K562 (cell line): ENCODE results near the gene HNRNPLL. TPM values are rescaled to one million over a fixed set of nuclear protein-coding genes. Genes with fewer than 3 reads are reported as not detected.
A peak's percentile ranks its signal among the peaks of the same experiment; 100 is the strongest.

ENCODE experiments used
- CTBP1 ChIP-seq: fragments of 450-650 bp; IDR thresholded peaks from 2 replicates; pipeline ENCODE4 v1.6.1; 2016; ENCODE audit warnings: borderline replicate concordance
- DIDO1 ChIP-seq: fragments of 450-650 bp; IDR thresholded peaks from 2 replicates; pipeline ENCODE4 v1.6.1; 2016; ENCODE audit warnings: low read depth, missing biosample characterization, missing genetic modification characterization
- GABPB1 ChIP-seq: sonication (generic); formaldehyde crosslinking; IDR thresholded peaks from 2 replicates; pipeline ENCODE4 v1.8.0; 2022; ENCODE audit warnings: mild to moderate bottlenecking, missing genetic modification reagents
- KDM1A ChIP-seq, 2 experiments: fragments of 450-650 bp; IDR thresholded peaks; 2 replicates each; pipeline ENCODE4 v1.6.1; 2016; ENCODE audit warnings: mild to moderate bottlenecking in 2 of 2
- MYNN ChIP-seq, 2 experiments: sonication (generic); formaldehyde crosslinking in 1 of 2; IDR thresholded peaks; 2 replicates each; pipeline versions ENCODE4 v1.5.0 to v1.6.1; 2016 to 2020; ENCODE audit warnings: antibody characterized with exemption in 1 of 2, missing genetic modification reagents in 1 of 2
- NFIX ChIP-seq: fragments of 250-450 bp; sonication (Bioruptor Pico); IDR thresholded peaks from 2 replicates; pipeline ENCODE4 v1.4.0; 2020; ENCODE audit warnings: low read depth, mild to moderate bottlenecking, moderate library complexity
- NUFIP1 ChIP-seq: fragments of 450-650 bp; IDR thresholded peaks from 2 replicates; pipeline ENCODE4 v1.6.1; 2018; ENCODE audit not compliant: partially characterized antibody
- RAD21 ChIP-seq, 2 experiments: fragments of 250-450 bp in 1 of 2; fragments of 450-650 bp in 1 of 2; sonication (Bioruptor Pico) in 1 of 2; formaldehyde crosslinking in 1 of 2; IDR thresholded peaks in 1 of 2; conservative IDR thresholded peaks in 1 of 2; 2 replicates each; pipeline versions ENCODE4 v1.4.0 to v1.8.0; 2020 to 2022; ENCODE audit warnings: mild to moderate bottlenecking in 2 of 2, moderate library complexity in 1 of 2
- STAG1 ChIP-seq: sonication (generic); formaldehyde crosslinking; IDR thresholded peaks from 2 replicates; pipeline ENCODE4 v1.5.0; 2020; ENCODE audit warnings: missing genetic modification reagents, borderline replicate concordance
- ZNF707 ChIP-seq: fragments of 250-450 bp; sonication (Bioruptor Pico); conservative IDR thresholded peaks from 2 replicates; pipeline ENCODE4 v1.8.0; 2022; ENCODE audit warnings: inconsistent platforms, mild to moderate bottlenecking, moderate library complexity
- polyA plus RNA-seq, 8 experiments: library from polyadenylated mRNA; depleted of rRNA in 4 of 8; stranded (reverse) in 5 of 8; unstranded in 3 of 8; fragments of >200 nt; fragmentation: Nextera tagmentation in 2 of 8; fragmentation: Illumina TruSeq in 1 of 8; extraction: Ambion mirVana in 2 of 8; extraction: Trizol in 1 of 8; gene quantifications; 2 replicates each; pipeline versions ENCODE4 v1.2.1 to v1.2.3, GENCODE V29; 2011 to 2014; ENCODE audit warnings: inconsistent platforms in 1 of 8, missing spikeins in 1 of 8
- total RNA-seq, 7 experiments: library from RNA; depleted of rRNA in 6 of 7; stranded (reverse); fragments of >200 nt in 6 of 7; fragmentation: Illumina TruSeq in 2 of 7; extraction: Trizol in 2 of 7; gene quantifications; 2 replicates each; pipeline versions ENCODE4 v1.2.1 to v1.2.3, GENCODE V29; 2011 to 2021; ENCODE audit warnings: low replicate concordance in 1 of 7
- TF ChIP-seq, protein P1 (sequence below): fragments of 450-650 bp; IDR thresholded peaks from 2 replicates; pipeline ENCODE4 v1.6.1; 2016; ENCODE audit warnings: antibody characterized with exemption
- TF ChIP-seq, protein P2 (sequence below): fragments of 450-650 bp; formaldehyde crosslinking; IDR thresholded peaks from 2 replicates; pipeline ENCODE4 v1.4.0; 2022; ENCODE audit warnings: missing genetic modification characterization
- TF ChIP-seq, protein P3 (sequence below): sonication (generic); formaldehyde crosslinking; IDR thresholded peaks from 2 replicates; pipeline ENCODE4 v1.8.0; 2022; ENCODE audit warnings: mild to moderate bottlenecking, low read depth, missing genetic modification reagents
- TF ChIP-seq, protein P4 (sequence below): fragments of 250-450 bp; sonication (Bioruptor Pico); IDR thresholded peaks from 2 replicates; pipeline ENCODE4 v1.4.0; 2020
- TF ChIP-seq, protein P5 (sequence below): IDR thresholded peaks from 2 replicates; pipeline ENCODE4 v1.6.1; 2011; ENCODE audit warnings: borderline replicate concordance, low read depth, mild to moderate bottlenecking, moderate library complexity, low read length; ENCODE audit not compliant: insufficient read depth, poor library complexity, severe bottlenecking
- TF ChIP-seq, protein P6 (sequence below): sonication (generic); formaldehyde crosslinking; IDR thresholded peaks from 2 replicates; pipeline ENCODE4 v1.8.1; 2022; ENCODE audit warnings: missing genetic modification reagents
- TF ChIP-seq, protein P7 (sequence below), 2 experiments: fragments of 450-650 bp in 1 of 2; sonication (generic) in 1 of 2; formaldehyde crosslinking; conservative IDR thresholded peaks; 2 replicates each; pipeline versions ENCODE4 v1.4.0 to v1.8.1; 2020 to 2022; ENCODE audit warnings: mild to moderate bottlenecking in 1 of 2, missing genetic modification reagents in 1 of 2

The HNRNPLL gene
- total and polyA plus RNA-seq, 9 of the 15 experiments (the other 6 are each of a cell fraction or from before 2014, with no cell fraction given) = 19.8 to 135 (median 57.8) TPM

DNA sequence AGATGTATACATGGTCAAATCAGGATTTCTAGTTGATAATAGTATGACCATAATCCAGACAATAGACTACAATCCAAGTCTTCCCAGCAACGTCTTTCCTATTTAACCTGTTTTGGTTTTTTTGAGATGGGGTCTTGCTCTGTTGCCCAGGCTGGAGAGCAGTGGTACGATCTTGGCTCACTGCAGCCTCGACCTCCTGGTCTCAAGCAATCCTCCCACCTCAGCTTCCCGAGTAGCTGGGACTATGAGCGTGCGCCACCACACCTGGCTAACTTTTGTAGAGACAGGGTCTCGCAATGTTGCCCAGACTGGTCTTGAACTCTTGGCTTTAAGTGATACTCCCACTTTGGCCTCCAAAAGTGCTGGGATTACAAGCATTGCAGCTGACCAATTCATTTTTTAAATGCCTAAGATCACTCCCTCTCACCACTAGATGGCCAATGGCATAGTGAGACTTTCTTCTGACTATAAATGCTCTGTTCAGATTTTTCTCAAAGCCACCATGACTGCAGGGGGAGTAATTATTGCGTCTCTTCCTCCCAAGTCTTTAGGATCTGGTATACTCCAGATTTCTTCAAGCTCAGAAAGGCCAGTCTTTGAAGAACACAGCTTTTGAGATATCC lies 47.6 kb downstream of the HNRNPLL start (continued):
- TF ChIP-seq, protein P1, sequence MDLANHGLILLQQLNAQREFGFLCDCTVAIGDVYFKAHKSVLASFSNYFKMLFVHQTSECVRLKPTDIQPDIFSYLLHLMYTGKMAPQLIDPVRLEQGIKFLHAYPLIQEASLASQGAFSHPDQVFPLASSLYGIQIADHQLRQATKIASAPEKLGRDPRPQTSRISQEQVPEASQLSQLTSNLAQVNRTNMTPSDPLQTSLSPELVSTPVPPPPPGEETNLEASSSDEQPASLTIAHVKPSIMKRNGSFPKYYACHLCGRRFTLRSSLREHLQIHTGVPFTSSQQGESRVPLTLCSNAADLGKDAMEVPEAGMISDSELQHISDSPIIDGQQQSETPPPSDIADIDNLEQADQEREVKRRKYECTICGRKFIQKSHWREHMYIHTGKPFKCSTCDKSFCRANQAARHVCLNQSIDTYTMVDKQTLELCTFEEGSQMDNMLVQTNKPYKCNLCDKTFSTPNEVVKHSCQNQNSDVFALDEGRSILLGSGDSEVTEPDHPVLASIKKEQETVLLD = no peak
- no peak for TF ChIP-seq ZNF707 (CRISPR knock-in tag)
- TF ChIP-seq, protein P2, sequence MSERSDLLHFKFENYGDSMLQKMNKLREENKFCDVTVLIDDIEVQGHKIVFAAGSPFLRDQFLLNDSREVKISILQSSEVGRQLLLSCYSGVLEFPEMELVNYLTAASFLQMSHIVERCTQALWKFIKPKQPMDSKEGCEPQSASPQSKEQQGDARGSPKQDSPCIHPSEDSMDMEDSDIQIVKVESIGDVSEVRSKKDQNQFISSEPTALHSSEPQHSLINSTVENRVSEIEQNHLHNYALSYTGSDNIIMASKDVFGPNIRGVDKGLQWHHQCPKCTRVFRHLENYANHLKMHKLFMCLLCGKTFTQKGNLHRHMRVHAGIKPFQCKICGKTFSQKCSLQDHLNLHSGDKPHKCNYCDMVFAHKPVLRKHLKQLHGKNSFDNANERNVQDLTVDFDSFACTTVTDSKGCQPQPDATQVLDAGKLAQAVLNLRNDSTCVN = no peak
- TF ChIP-seq CTBP1 = no peak
- TF ChIP-seq NFIX = no peak
- TF ChIP-seq KDM1A (IDR thresholded peaks at IDR 0.05) = peak; percentile 21 to 65; a peak in 1 of 4 replicates
- TF ChIP-seq MYNN (IDR thresholded peaks at IDR 0.05) = peak; percentile 51; the same call in 1 of the 2 replicates
- no peak for TF ChIP-seq MYNN (CRISPR knock-in tag; IDR thresholded peaks at IDR 0.05)
- TF ChIP-seq STAG1 (CRISPR knock-in tag) = no peak
- TF ChIP-seq, protein P3, sequence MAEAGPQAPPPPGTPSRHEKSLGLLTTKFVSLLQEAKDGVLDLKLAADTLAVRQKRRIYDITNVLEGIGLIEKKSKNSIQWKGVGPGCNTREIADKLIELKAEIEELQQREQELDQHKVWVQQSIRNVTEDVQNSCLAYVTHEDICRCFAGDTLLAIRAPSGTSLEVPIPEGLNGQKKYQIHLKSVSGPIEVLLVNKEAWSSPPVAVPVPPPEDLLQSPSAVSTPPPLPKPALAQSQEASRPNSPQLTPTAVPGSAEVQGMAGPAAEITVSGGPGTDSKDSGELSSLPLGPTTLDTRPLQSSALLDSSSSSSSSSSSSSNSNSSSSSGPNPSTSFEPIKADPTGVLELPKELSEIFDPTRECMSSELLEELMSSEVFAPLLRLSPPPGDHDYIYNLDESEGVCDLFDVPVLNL (CRISPR knock-in tag) = no peak
- no peak for TF ChIP-seq DIDO1 (tag)
- TF ChIP-seq GABPB1 (CRISPR knock-in tag) = no peak
- TF ChIP-seq NUFIP1 = no peak
- TF ChIP-seq, protein P4, sequence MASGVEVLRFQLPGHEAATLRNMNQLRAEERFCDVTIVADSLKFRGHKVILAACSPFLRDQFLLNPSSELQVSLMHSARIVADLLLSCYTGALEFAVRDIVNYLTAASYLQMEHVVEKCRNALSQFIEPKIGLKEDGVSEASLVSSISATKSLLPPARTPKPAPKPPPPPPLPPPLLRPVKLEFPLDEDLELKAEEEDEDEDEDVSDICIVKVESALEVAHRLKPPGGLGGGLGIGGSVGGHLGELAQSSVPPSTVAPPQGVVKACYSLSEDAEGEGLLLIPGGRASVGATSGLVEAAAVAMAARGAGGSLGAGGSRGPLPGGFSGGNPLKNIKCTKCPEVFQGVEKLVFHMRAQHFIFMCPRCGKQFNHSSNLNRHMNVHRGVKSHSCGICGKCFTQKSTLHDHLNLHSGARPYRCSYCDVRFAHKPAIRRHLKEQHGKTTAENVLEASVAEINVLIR (CRISPR knock-in tag) = no peak
- TF ChIP-seq, protein P5, sequence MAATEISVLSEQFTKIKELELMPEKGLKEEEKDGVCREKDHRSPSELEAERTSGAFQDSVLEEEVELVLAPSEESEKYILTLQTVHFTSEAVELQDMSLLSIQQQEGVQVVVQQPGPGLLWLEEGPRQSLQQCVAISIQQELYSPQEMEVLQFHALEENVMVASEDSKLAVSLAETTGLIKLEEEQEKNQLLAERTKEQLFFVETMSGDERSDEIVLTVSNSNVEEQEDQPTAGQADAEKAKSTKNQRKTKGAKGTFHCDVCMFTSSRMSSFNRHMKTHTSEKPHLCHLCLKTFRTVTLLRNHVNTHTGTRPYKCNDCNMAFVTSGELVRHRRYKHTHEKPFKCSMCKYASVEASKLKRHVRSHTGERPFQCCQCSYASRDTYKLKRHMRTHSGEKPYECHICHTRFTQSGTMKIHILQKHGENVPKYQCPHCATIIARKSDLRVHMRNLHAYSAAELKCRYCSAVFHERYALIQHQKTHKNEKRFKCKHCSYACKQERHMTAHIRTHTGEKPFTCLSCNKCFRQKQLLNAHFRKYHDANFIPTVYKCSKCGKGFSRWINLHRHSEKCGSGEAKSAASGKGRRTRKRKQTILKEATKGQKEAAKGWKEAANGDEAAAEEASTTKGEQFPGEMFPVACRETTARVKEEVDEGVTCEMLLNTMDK = peak; percentile 35
- TF ChIP-seq, protein P6, sequence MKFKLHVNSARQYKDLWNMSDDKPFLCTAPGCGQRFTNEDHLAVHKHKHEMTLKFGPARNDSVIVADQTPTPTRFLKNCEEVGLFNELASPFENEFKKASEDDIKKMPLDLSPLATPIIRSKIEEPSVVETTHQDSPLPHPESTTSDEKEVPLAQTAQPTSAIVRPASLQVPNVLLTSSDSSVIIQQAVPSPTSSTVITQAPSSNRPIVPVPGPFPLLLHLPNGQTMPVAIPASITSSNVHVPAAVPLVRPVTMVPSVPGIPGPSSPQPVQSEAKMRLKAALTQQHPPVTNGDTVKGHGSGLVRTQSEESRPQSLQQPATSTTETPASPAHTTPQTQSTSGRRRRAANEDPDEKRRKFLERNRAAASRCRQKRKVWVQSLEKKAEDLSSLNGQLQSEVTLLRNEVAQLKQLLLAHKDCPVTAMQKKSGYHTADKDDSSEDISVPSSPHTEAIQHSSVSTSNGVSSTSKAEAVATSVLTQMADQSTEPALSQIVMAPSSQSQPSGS (CRISPR knock-in tag) = no peak
- TF ChIP-seq, protein P7, sequence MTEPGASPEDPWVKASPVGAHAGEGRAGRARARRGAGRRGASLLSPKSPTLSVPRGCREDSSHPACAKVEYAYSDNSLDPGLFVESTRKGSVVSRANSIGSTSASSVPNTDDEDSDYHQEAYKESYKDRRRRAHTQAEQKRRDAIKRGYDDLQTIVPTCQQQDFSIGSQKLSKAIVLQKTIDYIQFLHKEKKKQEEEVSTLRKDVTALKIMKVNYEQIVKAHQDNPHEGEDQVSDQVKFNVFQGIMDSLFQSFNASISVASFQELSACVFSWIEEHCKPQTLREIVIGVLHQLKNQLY (CRISPR knock-in tag; conservative IDR thresholded peaks at IDR 0.05) = no peak
- peak; percentile 21 to 35; a peak in 2 of 4 replicates for TF ChIP-seq RAD21 (CRISPR knock-in tag; conservative IDR thresholded peaks at IDR 0.05 in 1 of 2, IDR thresholded peaks at IDR 0.05 in 1 of 2)
